PFSK-1 (cell line): ENCODE measurements around the gene SAMM50.

Source experiments
- FOXP2 ChIP-seq: optimal IDR thresholded peaks from 2 replicates; pipeline ENCODE3; 2011; ENCODE audit warnings: borderline replicate concordance, control low read depth, inconsistent platforms; ENCODE audit not compliant: insufficient read depth; ENCODE audit errors: extremely low read length, extremely low read depth
- TF ChIP-seq, protein P1 (sequence below), 2 experiments: IDR thresholded peaks; 2 replicates each; pipeline versions ENCODE4 v1.6.1 to v1.8.0; 2011 to 2012; ENCODE audit warnings: low read depth in 2 of 2, low read length in 2 of 2, control low read depth in 1 of 2, inconsistent platforms in 1 of 2, mild to moderate bottlenecking in 1 of 2, moderate library complexity in 1 of 2; ENCODE audit not compliant: insufficient read depth in 1 of 2

DNA sequence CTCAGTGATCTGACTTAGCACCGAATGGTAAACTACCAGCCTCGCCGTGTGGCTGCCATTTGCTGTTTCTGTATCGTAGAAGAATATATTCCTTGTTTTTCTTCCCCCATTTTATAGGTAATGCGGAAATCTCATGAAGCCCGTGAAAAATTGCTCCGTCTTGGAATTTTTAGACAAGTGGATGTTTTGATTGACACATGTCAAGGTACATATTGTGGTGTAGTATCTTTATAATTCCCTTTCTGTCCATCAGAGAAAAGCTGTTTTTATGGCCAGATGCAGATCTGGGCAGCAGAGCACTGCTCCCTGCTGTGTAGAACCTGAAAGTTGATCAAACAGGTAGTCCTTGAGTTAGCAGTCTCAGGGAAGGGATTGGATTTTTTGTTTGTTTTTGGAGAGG lies 13.4 kb downstream of the SAMM50 start:
- TF ChIP-seq FOXP2: no peak
- TF ChIP-seq, protein P1, sequence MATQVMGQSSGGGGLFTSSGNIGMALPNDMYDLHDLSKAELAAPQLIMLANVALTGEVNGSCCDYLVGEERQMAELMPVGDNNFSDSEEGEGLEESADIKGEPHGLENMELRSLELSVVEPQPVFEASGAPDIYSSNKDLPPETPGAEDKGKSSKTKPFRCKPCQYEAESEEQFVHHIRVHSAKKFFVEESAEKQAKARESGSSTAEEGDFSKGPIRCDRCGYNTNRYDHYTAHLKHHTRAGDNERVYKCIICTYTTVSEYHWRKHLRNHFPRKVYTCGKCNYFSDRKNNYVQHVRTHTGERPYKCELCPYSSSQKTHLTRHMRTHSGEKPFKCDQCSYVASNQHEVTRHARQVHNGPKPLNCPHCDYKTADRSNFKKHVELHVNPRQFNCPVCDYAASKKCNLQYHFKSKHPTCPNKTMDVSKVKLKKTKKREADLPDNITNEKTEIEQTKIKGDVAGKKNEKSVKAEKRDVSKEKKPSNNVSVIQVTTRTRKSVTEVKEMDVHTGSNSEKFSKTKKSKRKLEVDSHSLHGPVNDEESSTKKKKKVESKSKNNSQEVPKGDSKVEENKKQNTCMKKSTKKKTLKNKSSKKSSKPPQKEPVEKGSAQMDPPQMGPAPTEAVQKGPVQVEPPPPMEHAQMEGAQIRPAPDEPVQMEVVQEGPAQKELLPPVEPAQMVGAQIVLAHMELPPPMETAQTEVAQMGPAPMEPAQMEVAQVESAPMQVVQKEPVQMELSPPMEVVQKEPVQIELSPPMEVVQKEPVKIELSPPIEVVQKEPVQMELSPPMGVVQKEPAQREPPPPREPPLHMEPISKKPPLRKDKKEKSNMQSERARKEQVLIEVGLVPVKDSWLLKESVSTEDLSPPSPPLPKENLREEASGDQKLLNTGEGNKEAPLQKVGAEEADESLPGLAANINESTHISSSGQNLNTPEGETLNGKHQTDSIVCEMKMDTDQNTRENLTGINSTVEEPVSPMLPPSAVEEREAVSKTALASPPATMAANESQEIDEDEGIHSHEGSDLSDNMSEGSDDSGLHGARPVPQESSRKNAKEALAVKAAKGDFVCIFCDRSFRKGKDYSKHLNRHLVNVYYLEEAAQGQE (IDR thresholded peaks at IDR 0.05; ENCODE audit: insufficient read depth in 1 of 2, low read depth in 2 of 2, low read length in 2 of 2): no peak
